Fibroblast of lung (primary cell): ENCODE data around the gene MOCOS.
"Not testable (repeated sequence)": the region's sequence is repeated elsewhere in the genome, so short reads cannot be mapped to it uniquely, and the experiment has no call there.

ENCODE experiments used
- CTCF ChIP-seq, 2 donors: IDR thresholded peaks in 1 of 2; conservative IDR thresholded peaks in 1 of 2; 1 replicate in 1 of 2; 2 replicates in 1 of 2; pipeline ENCODE4 v1.5.1; 2011 to 2012; ENCODE audit warnings: low read length in 2 of 2, control low read depth in 1 of 2, inconsistent platforms in 1 of 2, low read depth in 1 of 2, mild to moderate bottlenecking in 1 of 2
- EZH2 ChIP-seq: IDR thresholded peaks from 2 replicates; pipeline ENCODE4 v1.5.1; 2012; ENCODE audit warnings: low read length, control low read depth, mild to moderate bottlenecking; ENCODE audit errors: missing control alignments

GRCh38 chr18:36168296-36168695, 19.0 kb upstream of the MOCOS start:
- TF ChIP-seq CTCF (conservative IDR thresholded peaks at IDR 0.05 in 1 of 2, IDR thresholded peaks at IDR 0.05 in 1 of 2; ENCODE audit: low read depth in 1 of 2, low read length in 2 of 2); EZH2: not testable (repeated sequence)
